HepG2 (cell line): ENCODE results near the gene UBE2D3. TPM values are rescaled to one million over a fixed set of nuclear protein-coding genes. Genes with fewer than 3 reads are reported as not detected.

ENCODE experiments used
- ATAC-seq: fragments of 200-7000 bp; cut with Tn5 transposase; 3 replicates; pipeline ENCODE4 v1.9.1; 2020; ENCODE audit warnings: mild to moderate bottlenecking, moderate library complexity
- BruUV-seq: library from RNA; stranded (reverse); fragments of 400-500 nt; replicated peaks from 2 replicates; lab custom pipeline; 2021; lab: Mats Ljungman, UMichigan
- CTCF ChIA-PET: fragments of 300-600 bp; formaldehyde crosslinking; extraction: SDS; loops from one replicate; lab custom pipeline; 2021; ENCODE audit warnings: low total read pairs, inconsistent platforms, low intra/inter-chr PET ratio; lab: Yijun Ruan, JAX
- POLR2A ChIA-PET: fragments of 350-600 bp; sonication (Branson Sonifier 250); formaldehyde crosslinking; loops from one replicate; lab custom pipeline; 2020; ENCODE audit warnings: antibody characterized with exemption, inconsistent platforms; lab: Yijun Ruan, JAX
- DNase-seq: peaks from one replicate; pipeline ENCODE4 v3.0.0-alpha.2; 2015; ENCODE audit warnings: low spot score
- FAIRE-seq: peaks from 3 replicates; lab custom pipeline; 2011; peaks lifted over from hg19 to GRCh38; lab: Jason Lieb, UNC
- H2AFZ ChIP-seq: one replicate; pipeline ENCODE4 v1.6.1; 2011; ENCODE audit warnings: low read length, inconsistent platforms
- H3K27ac ChIP-seq: fragments of 300-600 bp; 3 replicates; pipeline ENCODE4 v1.8.0; 2011; ENCODE audit warnings: mixed run types, mild to moderate bottlenecking, mixed read lengths, low read length, inconsistent platforms; ENCODE audit not compliant: insufficient read depth; ENCODE audit errors: extremely low read length
- H3K27me3 ChIP-seq, 2 experiments: fragments of 200-600 bp in 1 of 2; 2 replicates in 1 of 2; 3 replicates in 1 of 2; pipeline versions ENCODE4 v1.6.0 to v1.8.0; 2011; ENCODE audit warnings: low read length in 2 of 2, mild to moderate bottlenecking in 2 of 2, moderate library complexity in 2 of 2, inconsistent platforms in 1 of 2; ENCODE audit not compliant: insufficient read depth in 2 of 2, control insufficient read depth in 1 of 2
- H3K36me3 ChIP-seq, 2 experiments: fragments of 200-600 bp in 1 of 2; replicated peaks in 1 of 2; 2 replicates in 1 of 2; 3 replicates in 1 of 2; pipeline versions ENCODE4 v1.5.1 to v1.8.0; 2011; ENCODE audit warnings: low read length in 2 of 2, inconsistent platforms in 1 of 2; ENCODE audit not compliant: insufficient read depth in 2 of 2, control insufficient read depth in 1 of 2
- H3K4me1 ChIP-seq: 2 replicates; pipeline ENCODE4 v1.5.1; 2012; ENCODE audit warnings: low read length, inconsistent platforms; ENCODE audit not compliant: insufficient read depth
- H3K4me2 ChIP-seq: 2 replicates; pipeline ENCODE4 v1.6.0; 2011; ENCODE audit warnings: low read depth, low read length, inconsistent platforms
- H3K4me3 ChIP-seq, 3 experiments: fragments of 200-600 bp in 1 of 3; sonication (generic), shearing (Covaris generic) in 1 of 3; replicated peaks in 1 of 3; 2 replicates each; pipeline ENCODE4 v1.5.1; 2011 to 2016; ENCODE audit warnings: low read length in 3 of 3, inconsistent platforms in 2 of 3, low read depth in 2 of 3, mild to moderate bottlenecking in 2 of 3, control low read depth in 1 of 3, mixed read lengths in 1 of 3; ENCODE audit not compliant: insufficient read depth in 1 of 3
- H3K79me2 ChIP-seq: one replicate; pipeline ENCODE4 v1.6.1; 2011; ENCODE audit warnings: low read length, inconsistent platforms; ENCODE audit not compliant: insufficient read depth
- H3K9ac ChIP-seq: 2 replicates; pipeline ENCODE4 v1.6.0; 2011; ENCODE audit warnings: mild to moderate bottlenecking, low read depth, low read length, inconsistent platforms; ENCODE audit not compliant: insufficient read depth
- H3K9me3 ChIP-seq: 2 replicates; pipeline ENCODE4 v1.5.1; 2012; ENCODE audit warnings: mild to moderate bottlenecking, low read length
- H4K20me1 ChIP-seq: 2 replicates; pipeline ENCODE4 v1.6.0; 2011; ENCODE audit warnings: inconsistent platforms, mild to moderate bottlenecking, low read length, moderate library complexity; ENCODE audit not compliant: insufficient read depth
- BRCA1 ChIP-seq: sonication (generic); formaldehyde crosslinking; IDR thresholded peaks from 2 replicates; pipeline ENCODE4 v1.4.0; 2020; ENCODE audit warnings: missing genetic modification reagents
- DNMT3B ChIP-seq: conservative IDR thresholded peaks from 2 replicates; pipeline ENCODE4 v1.6.1; 2016; ENCODE audit warnings: missing biosample characterization, control low read depth
- HDAC1 ChIP-seq: sonication (generic); formaldehyde crosslinking; IDR thresholded peaks from 2 replicates; pipeline ENCODE4 v1.5.1; 2020; ENCODE audit warnings: mild to moderate bottlenecking, missing genetic modification reagents
- MTA1 ChIP-seq: sonication (generic); formaldehyde crosslinking; IDR thresholded peaks from 2 replicates; pipeline ENCODE4 v1.4.0; 2020; ENCODE audit warnings: missing genetic modification reagents, mild to moderate bottlenecking, borderline replicate concordance
- NR2F1 ChIP-seq, 2 experiments: fragments of 450-650 bp in 1 of 2; formaldehyde crosslinking in 1 of 2; IDR thresholded peaks; 2 replicates each; pipeline versions ENCODE4 v1.5.0 to v1.6.1; 2016 to 2020; ENCODE audit warnings: mild to moderate bottlenecking in 1 of 2, missing compliant biosample characterization in 1 of 2, missing genetic modification reagents in 1 of 2, moderate library complexity in 1 of 2
- NR2F2 ChIP-seq: IDR thresholded peaks from 2 replicates; pipeline ENCODE4 v1.6.1; 2012; ENCODE audit warnings: low read depth, inconsistent platforms, borderline replicate concordance
- REXO4 ChIP-seq: sonication (generic); formaldehyde crosslinking; IDR thresholded peaks from 2 replicates; pipeline ENCODE4 v1.8.0; 2022; ENCODE audit warnings: missing genetic modification reagents, mild to moderate bottlenecking, borderline replicate concordance
- ZBTB7B ChIP-seq: sonication (generic); formaldehyde crosslinking; IDR thresholded peaks from 2 replicates; pipeline ENCODE4 v1.4.0; 2020; ENCODE audit warnings: missing genetic modification reagents
- ZNF850 ChIP-seq: sonication (generic); formaldehyde crosslinking; conservative IDR thresholded peaks from 2 replicates; pipeline ENCODE4 v1.9.0; 2021; ENCODE audit warnings: mild to moderate bottlenecking, missing genetic modification reagents
- WGBS: methylation state at CpG from one replicate; pipeline ENCODE4 v1.1.6; 2017; ENCODE audit warnings: low lambda C conversion rate; 5-methylcytosine and 5-hydroxymethylcytosine counted together
- in situ Hi-C: cut with HindIII; loops from 2 replicates; pipeline ENCODE4 v1.10.0; 2017; ENCODE audit warnings: low pct_unique_long_range_greater_than_20kb; ENCODE audit not compliant: extremely low pct_ligation_motif_present
- intact Hi-C: fragments of 100-400 bp; cut with micrococcal nuclease; formaldehyde crosslinking; loops from one replicate; pipeline ENCODE4 v1.10.0; 2022; ENCODE audit not compliant: unreplicated experiment
- polyA plus RNA-seq, 8 experiments: library from polyadenylated mRNA; depleted of rRNA in 3 of 8; stranded (reverse) in 7 of 8; unstranded in 1 of 8; fragments of >200 nt; fragmentation: Illumina TruSeq in 4 of 8; extraction: Trizol in 4 of 8; gene quantifications; 2 replicates each; pipeline versions ENCODE4 v1.2.1 to v1.2.3, GENCODE V29; 2011 to 2016; ENCODE audit warnings: low read depth in 4 of 8, missing spikeins in 1 of 8, mixed read lengths in 1 of 8; ENCODE audit not compliant: insufficient read depth in 1 of 8
- total RNA-seq, 5 experiments: library from RNA; depleted of rRNA; stranded (reverse); fragments of >200 nt; fragmentation: Illumina TruSeq; extraction: Trizol; gene quantifications; 2 replicates each; pipeline ENCODE4 v1.2.3, GENCODE V29; 2016; ENCODE audit warnings: low read depth in 1 of 5
- TF ChIP-seq, protein P1 (sequence below): sonication (generic); formaldehyde crosslinking; IDR thresholded peaks from 2 replicates; pipeline ENCODE4 v1.4.0; 2020; ENCODE audit warnings: missing genetic modification reagents
- TF ChIP-seq, protein P2 (sequence below), 2 experiments: sonication (generic) in 1 of 2; formaldehyde crosslinking in 1 of 2; IDR thresholded peaks; 2 replicates each; pipeline versions ENCODE4 v1.6.1 to v1.9.0; 2014 to 2022; ENCODE audit warnings: antibody characterized with exemption in 1 of 2, borderline replicate concordance in 1 of 2, inconsistent platforms in 1 of 2, low read depth in 1 of 2, missing genetic modification reagents in 1 of 2

Gene UBE2D3
- total and polyA plus RNA-seq, 2 of the 13 experiments (the other 11 are each of a cell fraction or from before 2014, with no cell fraction given), result 224 to 293 TPM

DNA sequence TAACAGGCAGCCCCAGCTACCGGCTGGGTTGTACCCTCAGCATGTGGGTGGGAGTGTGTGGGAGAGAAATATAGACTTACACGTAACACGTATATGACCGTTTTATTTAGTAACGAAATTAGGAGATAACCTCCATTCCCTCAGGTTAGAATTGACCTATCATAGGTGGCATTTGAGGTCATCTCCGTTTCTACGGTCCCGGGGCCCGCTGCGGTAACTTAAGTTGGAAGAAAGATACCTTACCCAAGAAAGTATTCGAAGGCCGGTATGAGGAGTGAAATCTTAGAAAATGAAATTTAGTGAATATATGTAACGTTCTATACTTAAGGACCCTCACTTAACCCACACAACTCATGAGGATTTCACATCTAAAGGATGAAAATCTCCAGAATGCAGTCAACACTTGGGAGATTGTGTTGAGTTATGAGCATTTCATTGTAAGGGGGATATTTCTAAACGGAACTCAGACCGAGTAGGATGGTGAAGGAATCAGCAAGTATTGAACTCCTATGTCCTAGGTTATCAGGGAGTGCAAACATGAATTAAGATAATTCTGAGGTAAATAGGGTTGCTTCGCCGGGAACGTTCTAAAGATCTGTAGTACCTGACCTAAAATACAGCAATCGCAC is 42.3 kb upstream of the UBE2D3 start:
- H3K36me3 ChIP-seq, result peaks cover 0 to 4% of the 10 kb centered on the region in 2 experiments; a peak in 1 of 5 replicates
- intact Hi-C loops, result loop anchor here (1.0 kb wide), 1 partner anchor 41 kb away; no protein-coding TSS in a partner anchor
- BruUV-seq, result no TSS peak
- TF ChIP-seq DNMT3B (0 out of 2 replicates have a peak, but pooled peaks have one; percentile 1), HDAC1 (CRISPR knock-in tag) (peak; percentile 9; the same call in 1 of the 2 replicates), REXO4 (CRISPR knock-in tag) (0 out of 2 replicates have a peak, but pooled peaks have one; percentile 3), MTA1 (no peak), ZBTB7B (CRISPR knock-in tag) (no peak), BRCA1 (no peak), NR2F1 (CRISPR knock-in tag; IDR thresholded peaks at IDR 0.05) (0 out of 4 replicates have a peak, but pooled peaks of 1 of the 2 experiments have one; percentile 0), ZNF850 (no peak), NR2F2 (peak; percentile 10; the same call in 1 of the 2 replicates)
- TF ChIP-seq, protein P1, sequence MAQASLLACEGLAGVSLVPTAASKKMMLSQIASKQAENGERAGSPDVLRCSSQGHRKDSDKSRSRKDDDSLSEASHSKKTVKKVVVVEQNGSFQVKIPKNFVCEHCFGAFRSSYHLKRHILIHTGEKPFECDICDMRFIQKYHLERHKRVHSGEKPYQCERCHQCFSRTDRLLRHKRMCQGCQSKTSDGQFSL, result no peak
- TF ChIP-seq, protein P2, sequence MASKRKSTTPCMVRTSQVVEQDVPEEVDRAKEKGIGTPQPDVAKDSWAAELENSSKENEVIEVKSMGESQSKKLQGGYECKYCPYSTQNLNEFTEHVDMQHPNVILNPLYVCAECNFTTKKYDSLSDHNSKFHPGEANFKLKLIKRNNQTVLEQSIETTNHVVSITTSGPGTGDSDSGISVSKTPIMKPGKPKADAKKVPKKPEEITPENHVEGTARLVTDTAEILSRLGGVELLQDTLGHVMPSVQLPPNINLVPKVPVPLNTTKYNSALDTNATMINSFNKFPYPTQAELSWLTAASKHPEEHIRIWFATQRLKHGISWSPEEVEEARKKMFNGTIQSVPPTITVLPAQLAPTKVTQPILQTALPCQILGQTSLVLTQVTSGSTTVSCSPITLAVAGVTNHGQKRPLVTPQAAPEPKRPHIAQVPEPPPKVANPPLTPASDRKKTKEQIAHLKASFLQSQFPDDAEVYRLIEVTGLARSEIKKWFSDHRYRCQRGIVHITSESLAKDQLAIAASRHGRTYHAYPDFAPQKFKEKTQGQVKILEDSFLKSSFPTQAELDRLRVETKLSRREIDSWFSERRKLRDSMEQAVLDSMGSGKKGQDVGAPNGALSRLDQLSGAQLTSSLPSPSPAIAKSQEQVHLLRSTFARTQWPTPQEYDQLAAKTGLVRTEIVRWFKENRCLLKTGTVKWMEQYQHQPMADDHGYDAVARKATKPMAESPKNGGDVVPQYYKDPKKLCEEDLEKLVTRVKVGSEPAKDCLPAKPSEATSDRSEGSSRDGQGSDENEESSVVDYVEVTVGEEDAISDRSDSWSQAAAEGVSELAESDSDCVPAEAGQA (IDR thresholded peaks at IDR 0.05; ENCODE audit: low read depth), result no peak
- TF ChIP-seq, protein P2 (CRISPR knock-in tag; IDR thresholded peaks at IDR 0.05; ENCODE audit: borderline replicate concordance), result no peak
- ChIA-PET CTCF (no interaction called here), POLR2A (interaction anchor here (0.6 to 3.9 kb wide), 22 partner anchors 9 to 427 kb away, joined by 3 to 121 read pairs (median 4); partner anchors contain the start of genes BDH2, NFKB1, SLC9B2 and UBE2D3)
- H3K79me2 ChIP-seq, result peaks cover 81% of the 10 kb centered on the region
- WGBS, result under 1% methylated on average over 19 of the region's 19 CpGs
- no peak for FAIRE-seq
- peak overlapping the region; percentile 62 for H2AFZ ChIP-seq
- ATAC-seq, result no peak
- no peaks in the 10 kb centered on the region for H4K20me1 ChIP-seq
- peak overlapping the region; percentile 83 for H3K9ac ChIP-seq
- in situ Hi-C loops, result loop anchor here (5.0 kb wide), 1 partner anchor 42 kb away; the partner anchor contains the start of gene UBE2D3
- no peak for DNase-seq
- H3K27ac ChIP-seq, result peak overlapping the region; percentile 98
- H3K4me2 ChIP-seq, result peak overlapping the region; percentile 84
- no peaks in the 10 kb centered on the region for H3K27me3 ChIP-seq
- no peaks in the 10 kb centered on the region for H3K9me3 ChIP-seq
- peaks cover 52% of the 10 kb centered on the region for H3K4me1 ChIP-seq
- peak overlapping the region; percentile 56 to 76 (median 67) for H3K4me3 ChIP-seq
